Measurements from ENCODE around the gene MECR.

DNA sequence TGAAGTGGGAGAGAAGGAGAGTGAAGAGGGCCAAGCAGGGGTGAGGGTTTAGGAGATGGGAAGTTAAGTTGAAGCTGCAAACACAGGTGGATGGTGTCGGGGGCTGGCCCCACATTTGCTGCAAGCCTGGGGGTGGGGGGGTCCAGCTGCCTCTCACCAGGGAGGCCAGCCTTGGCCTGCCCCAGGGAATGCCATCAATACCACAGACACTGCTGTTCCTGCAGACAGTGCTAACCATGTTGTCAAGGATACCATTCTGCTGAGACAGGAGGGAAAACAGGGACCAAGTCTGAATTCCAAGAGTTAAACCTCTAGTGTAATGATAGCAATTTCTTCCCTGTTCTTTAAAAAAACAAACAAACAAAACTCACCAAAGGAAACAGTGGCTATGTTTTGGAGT, 8.0 kb downstream of the MECR start:
- TF ChIP-seq, protein P1, sequence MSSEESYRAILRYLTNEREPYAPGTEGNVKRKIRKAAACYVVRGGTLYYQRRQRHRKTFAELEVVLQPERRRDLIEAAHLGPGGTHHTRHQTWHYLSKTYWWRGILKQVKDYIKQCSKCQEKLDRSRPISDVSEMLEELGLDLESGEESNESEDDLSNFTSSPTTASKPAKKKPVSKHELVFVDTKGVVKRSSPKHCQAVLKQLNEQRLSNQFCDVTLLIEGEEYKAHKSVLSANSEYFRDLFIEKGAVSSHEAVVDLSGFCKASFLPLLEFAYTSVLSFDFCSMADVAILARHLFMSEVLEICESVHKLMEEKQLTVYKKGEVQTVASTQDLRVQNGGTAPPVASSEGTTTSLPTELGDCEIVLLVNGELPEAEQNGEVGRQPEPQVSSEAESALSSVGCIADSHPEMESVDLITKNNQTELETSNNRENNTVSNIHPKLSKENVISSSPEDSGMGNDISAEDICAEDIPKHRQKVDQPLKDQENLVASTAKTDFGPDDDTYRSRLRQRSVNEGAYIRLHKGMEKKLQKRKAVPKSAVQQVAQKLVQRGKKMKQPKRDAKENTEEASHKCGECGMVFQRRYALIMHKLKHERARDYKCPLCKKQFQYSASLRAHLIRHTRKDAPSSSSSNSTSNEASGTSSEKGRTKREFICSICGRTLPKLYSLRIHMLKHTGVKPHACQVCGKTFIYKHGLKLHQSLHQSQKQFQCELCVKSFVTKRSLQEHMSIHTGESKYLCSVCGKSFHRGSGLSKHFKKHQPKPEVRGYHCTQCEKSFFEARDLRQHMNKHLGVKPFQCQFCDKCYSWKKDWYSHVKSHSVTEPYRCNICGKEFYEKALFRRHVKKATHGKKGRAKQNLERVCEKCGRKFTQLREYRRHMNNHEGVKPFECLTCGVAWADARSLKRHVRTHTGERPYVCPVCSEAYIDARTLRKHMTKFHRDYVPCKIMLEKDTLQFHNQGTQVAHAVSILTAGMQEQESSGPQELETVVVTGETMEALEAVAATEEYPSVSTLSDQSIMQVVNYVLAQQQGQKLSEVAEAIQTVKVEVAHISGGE (CRISPR knock-in tag; IDR thresholded peaks at IDR 0.05) = no peak
- TF ChIP-seq POLR2A (IDR thresholded peaks at IDR 0.05; ENCODE audit: low read depth, low read length) = no peak
- TF ChIP-seq RUNX3 (IDR thresholded peaks at IDR 0.05; ENCODE audit: low read length) = no peak
- TF ChIP-seq, protein P2, sequence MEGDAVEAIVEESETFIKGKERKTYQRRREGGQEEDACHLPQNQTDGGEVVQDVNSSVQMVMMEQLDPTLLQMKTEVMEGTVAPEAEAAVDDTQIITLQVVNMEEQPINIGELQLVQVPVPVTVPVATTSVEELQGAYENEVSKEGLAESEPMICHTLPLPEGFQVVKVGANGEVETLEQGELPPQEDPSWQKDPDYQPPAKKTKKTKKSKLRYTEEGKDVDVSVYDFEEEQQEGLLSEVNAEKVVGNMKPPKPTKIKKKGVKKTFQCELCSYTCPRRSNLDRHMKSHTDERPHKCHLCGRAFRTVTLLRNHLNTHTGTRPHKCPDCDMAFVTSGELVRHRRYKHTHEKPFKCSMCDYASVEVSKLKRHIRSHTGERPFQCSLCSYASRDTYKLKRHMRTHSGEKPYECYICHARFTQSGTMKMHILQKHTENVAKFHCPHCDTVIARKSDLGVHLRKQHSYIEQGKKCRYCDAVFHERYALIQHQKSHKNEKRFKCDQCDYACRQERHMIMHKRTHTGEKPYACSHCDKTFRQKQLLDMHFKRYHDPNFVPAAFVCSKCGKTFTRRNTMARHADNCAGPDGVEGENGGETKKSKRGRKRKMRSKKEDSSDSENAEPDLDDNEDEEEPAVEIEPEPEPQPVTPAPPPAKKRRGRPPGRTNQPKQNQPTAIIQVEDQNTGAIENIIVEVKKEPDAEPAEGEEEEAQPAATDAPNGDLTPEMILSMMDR (IDR thresholded peaks at IDR 0.05 in 2 of 3, conservative IDR thresholded peaks at IDR 0.05 in 1 of 3; ENCODE audit: control insufficient read depth in 2 of 3, extremely low read depth in 1 of 3, insufficient read depth in 1 of 3, low read depth in 3 of 3, low read length in 3 of 3) = no peak
- TF ChIP-seq TAF1 (IDR thresholded peaks at IDR 0.05; ENCODE audit: borderline replicate concordance, low read depth, low read length) = no peak
- TF ChIP-seq EZH2 (IDR thresholded peaks at IDR 0.05; ENCODE audit: borderline replicate concordance, control insufficient read depth, low read depth, low read length) = no peak
- no peak for TF ChIP-seq NFIC (IDR thresholded peaks at IDR 0.05; ENCODE audit: low read depth, low read length)
- no peak for TF ChIP-seq BRCA1 (IDR thresholded peaks at IDR 0.05; ENCODE audit: low read depth, low read length)
- TF ChIP-seq MXI1 (IDR thresholded peaks at IDR 0.05; ENCODE audit: low read depth, low read length) = no peak
- TF ChIP-seq GATAD2B (conservative IDR thresholded peaks at IDR 0.05; ENCODE audit: low read depth) = no peak
